Kidney tubule cell (primary cell): ENCODE measurements around the gene FLVCR1.

Experiments
- DNase-seq: peaks from one replicate; pipeline ENCODE4 v3.0.0-alpha.2; 2018; ENCODE audit warnings: low spot score

FLVCR1 gene

GRCh38 chr1:212915245-212916091 lies 57.4 kb downstream of the FLVCR1 start:
- peak; percentile 73 for DNase-seq

- peak; percentile 17 for DNase-seq
Observed at GRCh38 chr1:212916481-212917133, 58.5 kb downstream of the FLVCR1 start.

- DNase-seq = no peak
Observed at GRCh38 chr1:212917134-212917485, 59.0 kb downstream of the FLVCR1 start.

GRCh38 chr1:212917858-212918257 lies 59.8 kb downstream of the FLVCR1 start:
- DNase-seq = no peak

- no peak for DNase-seq
Observed at GRCh38 chr1:212918824-212919223, 60.7 kb downstream of the FLVCR1 start.

- DNase-seq = no peak
Observed at GRCh38 chr1:212920246-212920645, 62.2 kb downstream of the FLVCR1 start.

GRCh38 chr1:212920896-212921295 lies 62.8 kb downstream of the FLVCR1 start:
- no peak for DNase-seq

- DNase-seq = no peak
Observed at GRCh38 chr1:212922016-212922415, 63.9 kb downstream of the FLVCR1 start.

GRCh38 chr1:212926372-212926771 lies 68.3 kb downstream of the FLVCR1 start:
- no peak for DNase-seq

- no peak for DNase-seq
Observed at GRCh38 chr1:212928323-212929291, 70.5 kb downstream of the FLVCR1 start.

- peak; percentile 30 for DNase-seq
Observed at GRCh38 chr1:212930986-212931678, 73.1 kb downstream of the FLVCR1 start.

GRCh38 chr1:212933815-212934471 lies 75.9 kb downstream of the FLVCR1 start:
- DNase-seq = no peak

- no peak for DNase-seq
Observed at GRCh38 chr1:212935387-212935981, 77.4 kb downstream of the FLVCR1 start.

GRCh38 chr1:212937034-212937433 lies 79.0 kb downstream of the FLVCR1 start:
- DNase-seq = no peak

- DNase-seq = no peak
Observed at GRCh38 chr1:212938846-212939245, 80.8 kb downstream of the FLVCR1 start.

- no peak for DNase-seq
Observed at GRCh38 chr1:212941452-212941851, 83.4 kb downstream of the FLVCR1 start.

- no peak for DNase-seq
Observed at GRCh38 chr1:212942679-212943392, 84.8 kb downstream of the FLVCR1 start.

GRCh38 chr1:212943393-212943710 lies 85.3 kb downstream of the FLVCR1 start:
- no peak for DNase-seq

GRCh38 chr1:212944229-212944901 lies 86.3 kb downstream of the FLVCR1 start:
- no peak for DNase-seq

GRCh38 chr1:212945056-212945455 lies 87.0 kb downstream of the FLVCR1 start:
- DNase-seq = no peak
